A549 (cell line): Measurements from ENCODE around the gene SLC25A4. TPM values are rescaled to one million over a fixed set of nuclear protein-coding genes. Genes with fewer than 3 reads are reported as not detected.

Experiments
- ATAC-seq, 2 experiments: fragments of 200-7000 bp in 1 of 2; fragments of >200 bp in 1 of 2; cut with Nextera tagmentation in 1 of 2; cut with Tn5 transposase in 1 of 2; 3 replicates each; pipeline versions ENCODE4 v1.8.0 to v1.9.1; 2018 to 2020; ENCODE audit warnings: mild to moderate bottlenecking in 1 of 2, moderate library complexity in 1 of 2
- CTCF ChIA-PET: fragments of 300-600 bp; sonication (Branson Sonifier 250); formaldehyde crosslinking; extraction: SDS; loops from one replicate; lab custom pipeline; 2021; ENCODE audit warnings: antibody characterized with exemption, inconsistent platforms; lab: Yijun Ruan, JAX
- POLR2A ChIA-PET: fragments of 350-600 bp; formaldehyde crosslinking; extraction: SDS; loops from one replicate; lab custom pipeline; 2021; ENCODE audit warnings: antibody characterized with exemption, inconsistent platforms; lab: Yijun Ruan, JAX
- DNase-seq, 2 experiments: peaks; one replicate each; pipeline versions ENCODE4 v3.0.0 to v3.0.0-alpha.2; 2011 to 2016; ENCODE audit warnings: low read depth in 1 of 2, low spot score in 1 of 2
- FAIRE-seq: peaks from 2 replicates; lab custom pipeline; 2011; peaks lifted over from hg19 to GRCh38; lab: Jason Lieb, UNC
- H3K27ac ChIP-seq, 2 experiments: fragments of >200 bp; sonication (Bioruptor Twin); formaldehyde crosslinking; 3 replicates each; pipeline ENCODE4 v1.5.1; 2016 to 2017
- H3K4me1 ChIP-seq: fragments of >200 bp; sonication (Bioruptor Twin); formaldehyde crosslinking; 3 replicates; pipeline ENCODE4 v1.6.1; 2016
- H3K4me2 ChIP-seq: fragments of >200 bp; sonication (Bioruptor Twin); formaldehyde crosslinking; 3 replicates; pipeline ENCODE4 v1.6.1; 2016
- H3K4me3 ChIP-seq: fragments of >200 bp; sonication (Bioruptor Twin); formaldehyde crosslinking; 3 replicates; pipeline ENCODE4 v1.5.1; 2016
- H3K9me3 ChIP-seq: fragments of >200 bp; sonication (Bioruptor Twin); formaldehyde crosslinking; 3 replicates; pipeline ENCODE4 v1.6.1; 2016
- CHD2 ChIP-seq: fragments of 150-350 bp; IDR thresholded peaks from 2 replicates; pipeline ENCODE4 v1.6.1; 2014; ENCODE audit warnings: low read length; ENCODE audit not compliant: partially characterized antibody
- CTCF ChIP-seq: fragments of >200 bp; sonication (Bioruptor Twin); formaldehyde crosslinking; IDR thresholded peaks from 3 replicates; pipeline ENCODE4 v1.5.1; 2016
- EHMT2 ChIP-seq: fragments of 200-600 bp; sonication (generic); IDR thresholded peaks from 2 replicates; pipeline ENCODE4 v1.6.1; 2016; ENCODE audit warnings: antibody characterized with exemption, low read depth, mild to moderate bottlenecking, moderate library complexity
- FOSL2 ChIP-seq, 2 experiments: fragments of 450-650 bp in 1 of 2; fragments of >200 bp in 1 of 2; sonication (Bioruptor Twin) in 1 of 2; formaldehyde crosslinking; IDR thresholded peaks; 2 replicates each; pipeline versions ENCODE4 v1.5.0 to v1.6.1; 2016 to 2020; ENCODE audit warnings: mild to moderate bottlenecking in 1 of 2, moderate library complexity in 1 of 2
- HES2 ChIP-seq: fragments of >200 bp; sonication (Bioruptor Twin); formaldehyde crosslinking; IDR thresholded peaks from 2 replicates; pipeline ENCODE4 v1.6.1; 2016
- HEYL ChIP-seq: fragments of 250-450 bp; sonication (Bioruptor Pico); IDR thresholded peaks from 2 replicates; pipeline ENCODE4 v1.8.0; 2021; ENCODE audit warnings: mild to moderate bottlenecking, moderate library complexity
- HMGXB4 ChIP-seq: fragments of 250-450 bp; sonication (Bioruptor Pico); IDR thresholded peaks from 2 replicates; pipeline ENCODE4 v1.5.0; 2021; ENCODE audit warnings: mild to moderate bottlenecking, moderate library complexity, borderline replicate concordance
- MAZ ChIP-seq: fragments of 150-350 bp; IDR thresholded peaks from 2 replicates; pipeline ENCODE4 v1.6.1; 2014; ENCODE audit warnings: antibody characterized with exemption, low read depth, low read length, borderline replicate concordance
- MYC ChIP-seq: IDR thresholded peaks from 2 replicates; pipeline ENCODE4 v1.6.1; 2012; ENCODE audit warnings: mild to moderate bottlenecking, inconsistent platforms, low read length, improper control_type of control experiment, borderline replicate concordance
- RCOR1 ChIP-seq: fragments of 150-350 bp; IDR thresholded peaks from 2 replicates; pipeline ENCODE4 v1.6.1; 2014; ENCODE audit warnings: antibody characterized with exemption, low read length, low read depth
- REST ChIP-seq: fragments of 200-600 bp; sonication (generic); IDR thresholded peaks from 2 replicates; pipeline ENCODE4 v1.6.1; 2016; ENCODE audit warnings: antibody characterized with exemption, mild to moderate bottlenecking, moderate library complexity
- SMC3 ChIP-seq: fragments of >200 bp; sonication (Bioruptor Twin); formaldehyde crosslinking; IDR thresholded peaks from 3 replicates; pipeline ENCODE4 v1.6.1; 2018; ENCODE audit warnings: inconsistent platforms
- TP53 ChIP-seq: fragments of 250-450 bp; sonication (Bioruptor Pico); IDR thresholded peaks from 2 replicates; pipeline ENCODE4 v1.5.0; 2021; ENCODE audit warnings: mild to moderate bottlenecking, moderate library complexity
- USF2 ChIP-seq: fragments of 450-650 bp; IDR thresholded peaks from 2 replicates; pipeline ENCODE4 v1.6.1; 2014; ENCODE audit warnings: antibody characterized with exemption
- ZNF302 ChIP-seq: fragments of 250-450 bp; sonication (Bioruptor Pico); IDR thresholded peaks from 2 replicates; pipeline ENCODE4 v1.9.0; 2021; ENCODE audit warnings: inconsistent platforms, mild to moderate bottlenecking, moderate library complexity
- ZSCAN20 ChIP-seq: fragments of 250-450 bp; sonication (Bioruptor Pico); IDR thresholded peaks from 2 replicates; pipeline ENCODE4 v1.8.0; 2022; ENCODE audit warnings: mild to moderate bottlenecking, moderate library complexity
- WGBS: methylation state at CpG from one replicate; pipeline ENCODE4 v1.1.6; 2017; ENCODE audit errors: missing lambda C conversion rate; 5-methylcytosine and 5-hydroxymethylcytosine counted together
- polyA plus RNA-seq, 4 experiments: library from polyadenylated mRNA; depleted of rRNA in 3 of 4; stranded (reverse); fragments of >200 nt; fragmentation: RNase III in 1 of 4; extraction: RNeasy Plus Mini Kit Qiagen cat#74134 plus additional on column Dnase treatment in 1 of 4; gene quantifications; 2 replicates in 3 of 4; 3 replicates in 1 of 4; pipeline ENCODE4 v1.2.3, GENCODE V29; 2011 to 2017
- TF ChIP-seq, protein P1 (sequence below): fragments of 150-350 bp; IDR thresholded peaks from 2 replicates; pipeline ENCODE4 v1.6.1; 2014; ENCODE audit warnings: low read depth, mild to moderate bottlenecking, low read length
- TF ChIP-seq, protein P2 (sequence below): fragments of >200 bp; sonication (Bioruptor Twin); formaldehyde crosslinking; IDR thresholded peaks from 3 replicates; pipeline ENCODE4 v1.6.1; 2016

The SLC25A4 gene
- polyA plus RNA-seq, 2 of the 4 experiments (the other 2 are of a cell fraction): 15.4 to 16.9 TPM

DNA sequence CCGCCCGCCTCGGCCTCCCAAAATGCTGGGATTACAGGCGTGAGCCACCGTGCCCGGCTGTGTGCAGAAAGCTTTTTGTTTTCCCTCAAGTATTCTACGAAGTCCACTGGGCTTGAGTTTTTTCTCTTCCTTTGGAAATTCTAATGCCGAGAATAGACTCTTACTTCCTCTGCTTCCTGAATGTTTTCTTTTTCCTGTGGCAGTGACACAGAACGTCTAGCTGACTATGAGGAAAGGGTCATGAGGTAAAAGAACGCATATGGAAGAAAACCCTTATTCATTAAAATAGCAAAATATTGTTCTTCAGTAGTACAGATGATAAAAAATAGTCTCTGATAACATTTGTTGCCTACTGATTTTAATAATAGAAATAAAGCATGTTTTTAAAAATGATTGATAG is 4.9 kb upstream of the SLC25A4 start:
- H3K4me2 ChIP-seq: no peak overlapping the region
- H3K4me1 ChIP-seq: 0 out of 3 replicates have a peak, but pooled peaks cover 4% of the 10 kb centered on the region
- ChIA-PET CTCF (interaction anchor here (1.0 to 1.7 kb wide), 3 partner anchors 97 to 598 kb away, joined by 3 to 4 read pairs (median 3); no protein-coding TSS in a partner anchor), POLR2A (no interaction called here)
- no peak for ATAC-seq
- 73% methylated on average over 10 of the region's 10 CpGs for WGBS
- DNase-seq: no peak
- FAIRE-seq: no peak
- no peak for TF ChIP-seq TP53 (CRISPR knock-in tag)
- TF ChIP-seq EHMT2: no peak
- TF ChIP-seq HES2: no peak
- no peak for TF ChIP-seq ZSCAN20 (CRISPR knock-in tag)
- no peak for TF ChIP-seq SMC3
- TF ChIP-seq RCOR1: no peak
- TF ChIP-seq FOSL2 (IDR thresholded peaks at IDR 0.05): no peak
- no peak for TF ChIP-seq FOSL2 (CRISPR knock-in tag; IDR thresholded peaks at IDR 0.05)
- no peak for TF ChIP-seq USF2
- TF ChIP-seq, protein P1, sequence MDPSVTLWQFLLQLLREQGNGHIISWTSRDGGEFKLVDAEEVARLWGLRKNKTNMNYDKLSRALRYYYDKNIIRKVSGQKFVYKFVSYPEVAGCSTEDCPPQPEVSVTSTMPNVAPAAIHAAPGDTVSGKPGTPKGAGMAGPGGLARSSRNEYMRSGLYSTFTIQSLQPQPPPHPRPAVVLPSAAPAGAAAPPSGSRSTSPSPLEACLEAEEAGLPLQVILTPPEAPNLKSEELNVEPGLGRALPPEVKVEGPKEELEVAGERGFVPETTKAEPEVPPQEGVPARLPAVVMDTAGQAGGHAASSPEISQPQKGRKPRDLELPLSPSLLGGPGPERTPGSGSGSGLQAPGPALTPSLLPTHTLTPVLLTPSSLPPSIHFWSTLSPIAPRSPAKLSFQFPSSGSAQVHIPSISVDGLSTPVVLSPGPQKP: no peak
- no peak for TF ChIP-seq HMGXB4 (CRISPR knock-in tag)
- no peak for TF ChIP-seq CHD2
- no peak for TF ChIP-seq CTCF
- TF ChIP-seq, protein P2, sequence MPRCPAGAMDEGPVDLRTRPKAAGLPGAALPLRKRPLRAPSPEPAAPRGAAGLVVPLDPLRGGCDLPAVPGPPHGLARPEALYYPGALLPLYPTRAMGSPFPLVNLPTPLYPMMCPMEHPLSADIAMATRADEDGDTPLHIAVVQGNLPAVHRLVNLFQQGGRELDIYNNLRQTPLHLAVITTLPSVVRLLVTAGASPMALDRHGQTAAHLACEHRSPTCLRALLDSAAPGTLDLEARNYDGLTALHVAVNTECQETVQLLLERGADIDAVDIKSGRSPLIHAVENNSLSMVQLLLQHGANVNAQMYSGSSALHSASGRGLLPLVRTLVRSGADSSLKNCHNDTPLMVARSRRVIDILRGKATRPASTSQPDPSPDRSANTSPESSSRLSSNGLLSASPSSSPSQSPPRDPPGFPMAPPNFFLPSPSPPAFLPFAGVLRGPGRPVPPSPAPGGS: no peak
- no peak for TF ChIP-seq MYC
- no peak for TF ChIP-seq REST
- TF ChIP-seq MAZ: no peak
- TF ChIP-seq HEYL (CRISPR knock-in tag): no peak
- no peak for TF ChIP-seq ZNF302 (CRISPR knock-in tag)
- H3K4me3 ChIP-seq: no peak overlapping the region
- H3K27ac ChIP-seq: no peak overlapping the region
- H3K9me3 ChIP-seq: no peaks in the 10 kb centered on the region
